Ishikawa (cell line): ENCODE measurements around the gene PMEPA1.

Experiments
- CEBPB ChIP-seq: IDR thresholded peaks from 2 replicates; pipeline ENCODE4 v1.6.1; 2012
- CREB1 ChIP-seq: IDR thresholded peaks from 2 replicates; pipeline ENCODE4 v1.6.1; 2012; ENCODE audit warnings: low read depth
- EGR1 ChIP-seq: IDR thresholded peaks from 2 replicates; pipeline ENCODE4 v1.6.1; 2012
- EP300 ChIP-seq: IDR thresholded peaks from 2 replicates; pipeline ENCODE4 v1.6.1; 2012; ENCODE audit warnings: borderline replicate concordance
- FOXM1 ChIP-seq: IDR thresholded peaks from 2 replicates; pipeline ENCODE4 v1.6.1; 2012; ENCODE audit warnings: low read depth, borderline replicate concordance
- NFIC ChIP-seq: IDR thresholded peaks from 2 replicates; pipeline ENCODE4 v1.6.1; 2012
- RAD21 ChIP-seq: IDR thresholded peaks from 2 replicates; pipeline ENCODE4 v1.6.1; 2012; ENCODE audit warnings: low read depth
- TAF1 ChIP-seq: IDR thresholded peaks from 2 replicates; pipeline ENCODE4 v1.6.1; 2012; ENCODE audit warnings: low read depth, mild to moderate bottlenecking
- TCF12 ChIP-seq: IDR thresholded peaks from 2 replicates; pipeline ENCODE4 v1.6.1; 2012; ENCODE audit warnings: low read depth
- TEAD4 ChIP-seq: IDR thresholded peaks from 2 replicates; pipeline ENCODE4 v1.6.1; 2012
- YY1 ChIP-seq: IDR thresholded peaks from 2 replicates; pipeline ENCODE4 v1.6.1; 2012; ENCODE audit warnings: low read depth
- ZBTB7A ChIP-seq: IDR thresholded peaks from 2 replicates; pipeline ENCODE4 v1.6.1; 2012; ENCODE audit warnings: low read depth
- TF ChIP-seq, protein P1 (sequence below): IDR thresholded peaks from 2 replicates; pipeline ENCODE4 v1.6.1; 2012
- TF ChIP-seq, protein P2 (sequence below): IDR thresholded peaks from 2 replicates; pipeline ENCODE4 v1.6.1; 2012
- TF ChIP-seq, protein P3 (sequence below): IDR thresholded peaks from 2 replicates; pipeline ENCODE4 v1.6.1; 2012; ENCODE audit warnings: low read depth, mild to moderate bottlenecking

PMEPA1 gene

DNA sequence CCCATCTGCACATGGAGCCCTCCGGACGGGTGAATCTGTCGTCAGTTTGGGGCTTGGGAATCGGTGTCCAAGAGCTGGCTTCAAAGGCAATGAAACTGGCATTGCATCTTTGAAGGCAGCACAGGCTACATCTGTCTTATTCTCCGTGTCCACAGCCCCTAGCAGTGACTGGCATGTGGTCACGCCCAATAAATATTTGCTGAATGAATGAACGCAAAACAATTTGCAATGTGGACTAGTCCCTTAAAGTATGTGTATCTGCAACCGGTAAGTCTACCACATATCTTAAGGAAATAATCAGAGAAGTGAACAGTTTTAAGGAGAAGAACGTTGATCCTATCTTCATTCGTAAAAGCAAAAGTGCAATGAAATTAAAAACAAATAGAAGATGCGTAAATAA, 8.0 kb upstream of the PMEPA1 start:
- TF ChIP-seq, protein P1, sequence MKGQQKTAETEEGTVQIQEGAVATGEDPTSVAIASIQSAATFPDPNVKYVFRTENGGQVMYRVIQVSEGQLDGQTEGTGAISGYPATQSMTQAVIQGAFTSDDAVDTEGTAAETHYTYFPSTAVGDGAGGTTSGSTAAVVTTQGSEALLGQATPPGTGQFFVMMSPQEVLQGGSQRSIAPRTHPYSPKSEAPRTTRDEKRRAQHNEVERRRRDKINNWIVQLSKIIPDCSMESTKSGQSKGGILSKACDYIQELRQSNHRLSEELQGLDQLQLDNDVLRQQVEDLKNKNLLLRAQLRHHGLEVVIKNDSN, result no peak
- TF ChIP-seq CEBPB, result no peak
- TF ChIP-seq TCF12, result no peak
- TF ChIP-seq YY1, result no peak
- TF ChIP-seq, protein P2, sequence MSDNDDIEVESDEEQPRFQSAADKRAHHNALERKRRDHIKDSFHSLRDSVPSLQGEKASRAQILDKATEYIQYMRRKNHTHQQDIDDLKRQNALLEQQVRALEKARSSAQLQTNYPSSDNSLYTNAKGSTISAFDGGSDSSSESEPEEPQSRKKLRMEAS, result no peak
- peak; percentile 67 for TF ChIP-seq TEAD4
- TF ChIP-seq CREB1, result no peak

DNA sequence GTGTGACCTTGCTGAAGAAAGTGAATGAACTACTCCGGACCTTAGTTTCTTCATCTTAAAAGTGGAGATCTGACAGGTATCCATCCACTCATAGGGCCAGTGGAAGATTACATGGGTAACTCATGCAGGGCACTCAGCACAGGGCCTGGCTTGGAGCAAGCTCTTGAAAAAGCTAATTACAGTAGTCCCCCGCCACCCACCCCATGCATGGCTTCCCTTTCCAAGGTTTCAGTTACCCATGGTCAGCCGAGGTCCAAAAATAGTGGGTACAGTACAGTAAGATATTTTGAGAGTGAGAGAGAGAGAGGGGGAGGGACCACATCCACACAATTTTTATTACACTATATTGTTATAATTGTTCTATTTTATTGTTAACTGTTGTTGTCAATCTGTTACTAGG, 7.1 kb upstream of the PMEPA1 start:
- TF ChIP-seq NFIC (no peak), FOXM1 (no peak), TAF1 (no peak), RAD21 (no peak), TEAD4 (no peak), CEBPB (no peak), TCF12 (no peak), EP300 (no peak), YY1 (no peak), EGR1 (no peak), ZBTB7A (no peak), CREB1 (no peak)
- TF ChIP-seq, protein P3, sequence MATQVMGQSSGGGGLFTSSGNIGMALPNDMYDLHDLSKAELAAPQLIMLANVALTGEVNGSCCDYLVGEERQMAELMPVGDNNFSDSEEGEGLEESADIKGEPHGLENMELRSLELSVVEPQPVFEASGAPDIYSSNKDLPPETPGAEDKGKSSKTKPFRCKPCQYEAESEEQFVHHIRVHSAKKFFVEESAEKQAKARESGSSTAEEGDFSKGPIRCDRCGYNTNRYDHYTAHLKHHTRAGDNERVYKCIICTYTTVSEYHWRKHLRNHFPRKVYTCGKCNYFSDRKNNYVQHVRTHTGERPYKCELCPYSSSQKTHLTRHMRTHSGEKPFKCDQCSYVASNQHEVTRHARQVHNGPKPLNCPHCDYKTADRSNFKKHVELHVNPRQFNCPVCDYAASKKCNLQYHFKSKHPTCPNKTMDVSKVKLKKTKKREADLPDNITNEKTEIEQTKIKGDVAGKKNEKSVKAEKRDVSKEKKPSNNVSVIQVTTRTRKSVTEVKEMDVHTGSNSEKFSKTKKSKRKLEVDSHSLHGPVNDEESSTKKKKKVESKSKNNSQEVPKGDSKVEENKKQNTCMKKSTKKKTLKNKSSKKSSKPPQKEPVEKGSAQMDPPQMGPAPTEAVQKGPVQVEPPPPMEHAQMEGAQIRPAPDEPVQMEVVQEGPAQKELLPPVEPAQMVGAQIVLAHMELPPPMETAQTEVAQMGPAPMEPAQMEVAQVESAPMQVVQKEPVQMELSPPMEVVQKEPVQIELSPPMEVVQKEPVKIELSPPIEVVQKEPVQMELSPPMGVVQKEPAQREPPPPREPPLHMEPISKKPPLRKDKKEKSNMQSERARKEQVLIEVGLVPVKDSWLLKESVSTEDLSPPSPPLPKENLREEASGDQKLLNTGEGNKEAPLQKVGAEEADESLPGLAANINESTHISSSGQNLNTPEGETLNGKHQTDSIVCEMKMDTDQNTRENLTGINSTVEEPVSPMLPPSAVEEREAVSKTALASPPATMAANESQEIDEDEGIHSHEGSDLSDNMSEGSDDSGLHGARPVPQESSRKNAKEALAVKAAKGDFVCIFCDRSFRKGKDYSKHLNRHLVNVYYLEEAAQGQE, result no peak
- TF ChIP-seq, protein P1, result no peak

DNA sequence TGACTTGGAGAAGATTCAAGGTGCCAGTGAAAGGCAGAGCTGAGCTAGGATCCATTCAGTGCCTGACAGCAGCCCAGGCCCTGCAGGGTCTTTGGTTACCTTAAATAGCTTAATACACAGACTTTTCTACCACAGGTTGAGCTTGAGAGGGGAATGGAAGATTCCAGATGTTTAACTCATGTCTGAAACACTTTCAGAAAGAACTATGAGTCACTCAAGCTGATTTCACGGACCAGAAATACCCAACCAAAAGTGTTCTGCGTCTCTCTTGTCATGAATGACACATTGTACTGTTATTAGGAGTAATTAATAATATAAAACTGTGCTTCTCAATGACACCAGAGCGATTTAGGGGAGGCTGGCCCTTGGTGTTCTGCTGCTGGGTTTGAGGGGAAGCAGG, 6.4 kb upstream of the PMEPA1 start:
- no peak for TF ChIP-seq EGR1
- TF ChIP-seq TCF12, result no peak
- no peak for TF ChIP-seq NFIC
- TF ChIP-seq RAD21, result no peak
- TF ChIP-seq, protein P1, result no peak
- no peak for TF ChIP-seq FOXM1
- no peak for TF ChIP-seq YY1
- no peak for TF ChIP-seq TEAD4
- TF ChIP-seq EP300, result no peak
- TF ChIP-seq, protein P2, result no peak
- TF ChIP-seq, protein P3, result no peak

DNA sequence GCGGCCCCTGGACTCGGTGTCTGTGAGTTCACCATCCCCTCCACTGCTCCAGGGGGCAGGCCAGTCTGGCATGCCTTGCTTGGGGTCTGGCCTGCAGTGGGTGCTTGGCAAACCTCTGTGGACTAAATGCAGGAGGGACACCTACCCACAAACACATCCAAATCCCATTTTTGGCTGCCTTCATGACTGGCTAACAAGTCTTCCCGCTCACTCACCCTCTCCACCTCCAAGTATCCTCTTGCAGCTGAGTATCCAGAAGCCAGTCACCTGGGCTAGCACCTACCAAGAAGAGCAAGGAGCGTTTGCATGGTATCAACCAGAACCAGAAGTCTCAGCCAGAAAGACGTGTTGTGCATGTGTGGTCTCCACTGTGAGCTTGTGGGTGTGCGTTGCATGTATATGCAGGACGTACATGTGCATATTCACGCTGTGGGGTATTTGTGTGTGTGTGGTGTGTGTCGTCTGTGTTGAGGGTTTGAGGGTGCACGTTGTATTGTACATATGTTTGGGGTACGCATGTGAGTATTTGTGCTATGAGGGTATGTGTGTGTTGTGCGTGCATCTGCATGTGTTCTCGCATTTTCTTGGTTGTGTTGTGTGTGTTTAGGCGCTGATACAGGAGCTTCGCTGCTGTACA, 5.6 kb upstream of the PMEPA1 start:
- TF ChIP-seq, protein P1, result no peak
- TF ChIP-seq ZBTB7A, result no peak
- no peak for TF ChIP-seq FOXM1
- no peak for TF ChIP-seq CREB1
- TF ChIP-seq EP300, result no peak
- TF ChIP-seq, protein P3, result no peak
- no peak for TF ChIP-seq EGR1
- no peak for TF ChIP-seq CEBPB
- no peak for TF ChIP-seq TAF1
- TF ChIP-seq TCF12, result no peak
- no peak for TF ChIP-seq RAD21
- TF ChIP-seq TEAD4, result no peak
- no peak for TF ChIP-seq YY1
- TF ChIP-seq, protein P2, result no peak
- TF ChIP-seq NFIC, result no peak
